ENCODE results near the gene CUX1.
"Not testable (repeated sequence)": the region's sequence is repeated elsewhere in the genome, so short reads cannot be mapped to it uniquely, and the experiment has no call there.

The CUX1 gene

GRCh38 chr7:102302025-102302424, 484.6 kb downstream of the CUX1 start:
- DNase-seq: no peak

DNA sequence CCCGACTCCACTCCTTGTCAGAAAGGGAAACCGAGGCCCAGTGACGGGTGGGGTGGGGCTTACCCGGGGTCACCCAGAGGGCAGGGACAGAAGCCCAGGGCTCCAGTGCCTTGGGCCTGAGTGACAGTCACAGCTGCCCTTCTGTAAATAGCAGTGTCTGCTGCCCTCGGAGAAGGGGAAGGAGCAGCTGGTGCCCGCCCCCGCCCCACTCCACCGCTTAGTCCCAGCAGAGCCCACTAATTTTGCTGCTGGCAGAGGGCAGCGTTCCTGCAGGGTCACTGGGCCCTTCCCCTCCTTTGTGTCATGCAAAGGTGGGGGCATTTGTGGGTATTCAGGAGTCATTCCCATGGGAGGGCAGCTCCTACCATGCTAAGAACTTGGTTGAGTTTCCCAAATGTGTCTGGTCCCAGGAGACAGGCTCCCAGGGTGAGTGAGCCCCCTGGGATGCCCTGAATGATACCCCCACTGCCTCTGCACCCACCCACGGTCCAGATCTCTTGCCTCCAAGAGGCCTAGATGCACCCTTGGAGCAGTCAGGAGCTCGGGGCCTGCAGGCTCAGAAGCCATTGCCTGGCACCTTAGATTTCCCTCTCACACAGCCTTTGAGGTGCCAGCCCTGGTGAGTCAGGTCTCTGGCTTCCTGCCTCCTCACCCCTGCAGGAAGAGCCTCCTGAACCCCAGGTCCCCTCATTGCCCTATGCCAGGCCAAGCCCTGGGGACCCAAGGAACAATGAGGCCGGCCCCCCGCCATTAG, 486.4 kb downstream of the CUX1 start:
- peak; percentile 42 for DNase-seq

DNA sequence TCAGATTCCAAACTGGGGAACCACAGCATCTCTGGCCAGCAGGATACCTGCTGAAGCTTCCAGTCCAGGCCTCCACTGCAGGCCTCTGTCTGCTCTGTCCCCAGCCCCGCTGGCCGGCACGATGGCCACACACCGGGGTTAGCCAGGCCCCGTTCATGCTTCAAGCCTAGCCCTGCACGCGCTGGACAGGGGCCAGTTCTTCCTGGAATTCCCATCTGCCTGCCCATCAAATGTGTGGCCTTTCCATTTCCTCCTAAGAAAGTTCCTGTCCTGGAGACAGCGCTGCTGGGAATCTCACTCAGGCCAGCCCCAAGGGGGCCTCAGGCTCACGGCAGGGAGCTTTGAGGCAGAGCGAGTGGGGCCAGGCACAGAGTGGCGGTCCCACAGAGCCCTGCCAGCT, 487.2 kb downstream of the CUX1 start:
- DNase-seq: no peak

GRCh38 chr7:102305414-102306268, 488.2 kb downstream of the CUX1 start:
- DNase-seq: peak; percentile 42

GRCh38 chr7:102306916-102307677, 489.7 kb downstream of the CUX1 start:
- DNase-seq: peak; percentile 94

DNA sequence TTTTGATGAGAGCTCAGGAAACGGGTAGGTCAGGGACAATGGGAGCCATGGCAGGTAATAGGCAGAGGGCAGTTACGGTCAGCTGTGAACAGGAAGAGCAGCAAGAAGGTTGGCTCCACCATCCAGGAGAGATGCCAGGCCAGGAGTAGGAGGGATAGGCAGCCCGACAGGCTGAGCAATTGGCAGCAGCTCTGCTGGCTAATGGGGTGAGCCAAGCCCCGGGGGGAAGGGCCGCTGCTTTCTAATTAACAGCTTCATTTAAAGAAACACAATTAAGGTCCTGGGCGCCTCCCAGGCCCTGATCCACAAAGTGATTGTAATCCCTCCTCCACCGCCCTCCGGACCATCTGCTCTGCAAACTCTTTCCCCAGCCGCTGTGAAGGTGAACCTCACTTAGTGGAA, 493.0 kb downstream of the CUX1 start:
- no peak for DNase-seq

- DNase-seq: no peak
Observed at GRCh38 chr7:102312317-102312716, 494.9 kb downstream of the CUX1 start.

- DNase-seq: no peak
Observed at GRCh38 chr7:102313997-102314780, 496.8 kb downstream of the CUX1 start.

DNA sequence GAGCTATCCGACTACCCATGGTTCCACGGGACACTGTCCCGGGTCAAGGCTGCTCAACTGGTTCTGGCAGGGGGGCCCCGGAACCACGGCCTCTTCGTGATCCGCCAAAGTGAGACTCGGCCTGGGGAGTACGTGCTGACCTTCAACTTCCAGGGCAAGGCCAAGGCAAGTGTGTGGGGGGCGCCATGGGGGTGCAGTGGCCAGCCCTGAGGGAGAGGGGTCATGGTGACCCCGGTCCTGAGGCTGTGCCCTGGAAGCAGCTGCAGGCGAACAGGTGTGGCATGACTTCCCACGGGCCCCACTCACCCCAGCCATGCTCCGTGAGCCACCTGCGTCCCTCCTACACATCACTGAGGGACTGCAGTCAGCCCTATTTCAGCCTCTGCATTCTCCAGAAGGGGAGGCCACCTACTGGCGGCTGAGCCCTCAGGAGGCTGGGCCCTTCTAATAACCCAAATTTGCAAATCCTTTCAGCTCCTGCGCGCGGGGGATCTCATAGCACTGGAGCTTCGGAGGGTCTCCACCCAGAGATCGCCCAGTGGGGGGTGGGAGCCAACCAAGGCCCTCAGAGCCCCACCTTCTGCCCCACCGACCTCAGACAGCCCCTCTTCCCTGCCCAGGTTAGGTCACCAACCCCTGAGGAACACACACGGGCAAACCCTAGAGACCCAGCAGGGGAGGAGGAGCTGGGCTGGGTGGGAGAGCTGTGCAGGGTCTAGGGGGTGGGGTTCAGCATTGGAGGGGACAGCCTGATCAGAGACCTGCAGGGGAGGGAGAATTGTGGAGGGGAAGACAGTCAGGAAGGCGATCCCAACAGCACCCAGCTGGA, 500.0 kb downstream of the CUX1 start:
- no peak for DNase-seq

DNA sequence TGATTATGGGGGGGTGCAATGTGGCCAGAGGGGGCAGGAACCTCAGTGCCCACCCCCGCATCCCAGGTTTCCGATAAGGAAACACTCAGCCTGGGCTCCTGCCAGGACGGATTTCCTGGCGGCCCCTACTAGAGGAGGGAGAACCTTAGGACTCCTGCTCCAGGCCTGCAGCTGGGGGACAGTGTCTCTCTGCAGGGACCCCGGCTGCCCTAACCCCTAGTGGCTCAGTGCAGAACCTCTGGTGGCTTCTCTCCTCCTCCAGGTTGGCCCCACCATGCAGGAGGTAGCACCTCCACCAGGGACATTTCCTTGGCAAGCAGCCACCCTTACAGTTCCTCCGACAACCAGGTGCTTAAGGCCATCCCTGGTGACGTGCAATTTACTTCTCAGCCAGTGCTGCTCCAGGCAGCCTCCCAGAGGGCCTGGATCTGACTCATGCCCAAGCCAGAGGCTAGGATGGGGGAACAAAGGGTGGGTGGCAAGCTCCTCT, 501.1 kb downstream of the CUX1 start:
- no peak for DNase-seq

GRCh38 chr7:102319671-102320070, 502.2 kb downstream of the CUX1 start:
- no peak for DNase-seq

- no peak for DNase-seq
Observed at GRCh38 chr7:102320181-102320580, 502.8 kb downstream of the CUX1 start.

- no peak for DNase-seq
Observed at GRCh38 chr7:102320601-102321350, 503.4 kb downstream of the CUX1 start.

GRCh38 chr7:102321351-102322201, 504.1 kb downstream of the CUX1 start:
- DNase-seq: peak; percentile 8

- DNase-seq: no peak
Observed at GRCh38 chr7:102322202-102322715, 504.8 kb downstream of the CUX1 start.

- no peak for DNase-seq
Observed at GRCh38 chr7:102323914-102324195, 506.4 kb downstream of the CUX1 start.

DNA sequence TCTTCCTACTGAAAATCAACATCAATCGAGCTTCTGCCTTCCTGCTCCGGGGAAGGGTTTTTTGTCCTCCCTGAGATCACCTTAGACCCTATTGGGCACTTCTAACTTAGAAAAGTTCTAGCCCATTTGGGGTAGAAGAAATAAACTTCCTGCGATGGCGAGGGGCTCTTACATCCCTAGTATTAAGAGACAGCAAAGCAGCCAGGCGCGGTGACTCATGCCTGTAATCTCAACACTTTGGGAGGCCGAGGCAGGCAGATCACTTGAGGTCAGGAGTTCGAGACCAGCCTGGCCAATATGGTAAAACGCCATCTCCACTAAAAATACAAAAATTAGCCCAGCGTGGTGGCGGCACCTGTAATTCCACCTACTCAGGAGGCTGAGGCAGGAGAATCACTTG, 507.7 kb downstream of the CUX1 start:
- not testable (repeated sequence) for DNase-seq

DNA sequence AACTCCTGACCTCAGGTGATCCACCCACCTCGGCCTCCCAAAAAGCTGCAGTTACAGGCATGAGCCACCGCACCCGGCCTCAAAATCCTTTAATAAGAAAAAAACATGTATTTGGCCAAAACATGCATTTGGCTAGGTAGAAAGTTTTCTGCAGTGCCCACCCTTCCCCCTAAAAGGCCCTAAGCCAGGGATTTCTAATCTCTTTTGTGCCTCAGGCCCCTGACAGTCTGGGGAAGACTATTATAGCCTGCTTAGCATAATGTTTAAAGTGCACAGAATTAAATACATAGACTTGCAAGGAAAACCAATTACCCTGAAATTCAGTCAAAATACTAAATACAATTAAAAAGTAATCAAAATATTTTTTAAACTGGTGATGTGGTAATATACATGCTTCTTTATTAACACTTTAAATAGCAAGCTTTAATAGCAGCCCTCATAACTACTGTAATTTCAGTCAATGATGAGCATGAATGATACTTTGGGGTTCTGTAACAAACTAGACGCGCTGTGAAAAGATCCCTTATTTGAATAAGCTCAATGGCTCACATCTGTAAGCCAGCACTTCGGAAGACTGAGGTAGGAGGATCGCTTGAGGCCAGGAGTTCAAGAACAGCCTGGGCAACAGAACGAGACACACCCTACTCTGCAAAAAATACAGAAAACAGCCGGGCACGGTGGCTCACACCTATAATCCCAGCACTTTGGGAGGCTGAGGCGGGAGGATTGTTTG, 508.9 kb downstream of the CUX1 start:
- no peak for DNase-seq

- DNase-seq: not testable (repeated sequence)
Observed at GRCh38 chr7:102327183-102327582, 509.8 kb downstream of the CUX1 start.
